HG02973 (cell line): ENCODE results near the gene PDSS2.
"Not testable (repeated sequence)": the region's sequence is repeated elsewhere in the genome, so short reads cannot be mapped to it uniquely, and the experiment has no call there.

ENCODE experiments used
- ATAC-seq: cut with Tn5 transposase; IDR thresholded peaks from one replicate; pipeline ENCODE4 v1.9.1; 2021; ENCODE audit warnings: moderate library complexity; ENCODE audit not compliant: unreplicated experiment

PDSS2 gene

DNA sequence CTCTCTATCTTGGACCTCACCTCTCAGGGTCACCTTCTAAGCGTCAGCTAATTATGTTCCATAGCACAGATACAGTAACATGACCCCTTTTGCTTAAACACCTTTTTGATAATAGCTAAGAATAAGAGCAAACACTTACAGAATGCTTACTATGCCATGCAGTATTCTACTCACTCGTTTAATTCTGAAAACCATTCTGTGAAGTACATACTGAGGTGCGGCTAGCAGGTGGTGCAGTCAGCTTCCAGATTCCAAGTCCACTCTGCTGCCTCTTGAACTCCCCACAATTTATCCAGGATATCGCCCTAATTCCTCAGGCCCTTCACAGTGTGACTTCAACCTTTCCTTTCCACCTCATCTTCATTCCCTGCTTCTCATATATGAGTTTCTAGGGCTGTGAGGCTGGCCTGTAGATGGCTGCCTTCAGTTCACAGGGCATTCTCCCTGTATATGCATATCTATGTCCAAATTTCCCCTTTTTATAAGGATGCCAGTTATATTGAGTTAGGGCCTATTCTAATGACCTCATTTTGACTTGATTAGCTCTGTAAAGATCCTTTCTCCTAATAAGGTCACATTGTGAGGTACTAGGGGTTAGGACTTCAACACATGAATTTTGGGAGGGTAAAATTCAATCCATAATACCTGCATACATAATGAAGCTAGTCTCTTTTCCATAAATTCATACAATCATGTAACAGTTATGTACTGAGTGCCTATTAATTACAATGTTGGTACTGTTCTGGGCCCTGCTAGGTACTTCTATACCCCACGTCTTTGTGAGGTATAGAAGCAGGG lies 130.1 kb downstream of the PDSS2 start:
- no peak for ATAC-seq

GRCh38 chr6:107328081-107328480 lies 131.3 kb downstream of the PDSS2 start:
- no peak for ATAC-seq

DNA sequence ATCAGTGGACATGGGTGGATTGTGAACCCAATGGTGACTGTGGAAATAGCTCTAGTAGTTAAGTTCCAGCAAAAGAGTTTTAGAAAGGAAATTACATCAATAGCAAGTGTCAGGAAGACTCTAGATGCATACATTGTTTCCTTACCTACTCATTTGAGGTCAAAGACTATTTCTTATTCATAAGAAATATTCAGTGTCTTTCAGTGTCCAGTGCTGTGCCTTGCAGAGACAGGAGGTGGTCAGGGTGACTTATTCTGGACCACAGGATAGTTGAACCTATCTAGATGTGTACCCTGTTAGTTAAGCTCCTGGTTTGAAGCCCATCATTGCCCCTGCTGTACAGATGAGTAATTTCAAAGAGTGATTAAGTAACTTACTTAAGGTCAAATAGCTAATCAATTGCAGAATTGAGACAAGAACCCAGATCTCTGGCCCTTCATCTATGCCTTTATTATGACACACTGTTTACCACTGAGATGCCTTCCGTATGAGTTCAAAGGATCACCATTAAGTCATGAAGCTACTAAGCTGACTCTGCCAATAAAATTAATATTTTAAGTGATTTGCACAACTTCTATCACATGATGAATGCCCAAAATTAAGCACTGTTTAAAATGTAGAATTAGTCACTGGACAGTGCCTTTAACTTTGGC lies 136.1 kb downstream of the PDSS2 start:
- no peak for ATAC-seq

- no peak for ATAC-seq
Observed at GRCh38 chr6:107321793-107322192, 137.6 kb downstream of the PDSS2 start.

DNA sequence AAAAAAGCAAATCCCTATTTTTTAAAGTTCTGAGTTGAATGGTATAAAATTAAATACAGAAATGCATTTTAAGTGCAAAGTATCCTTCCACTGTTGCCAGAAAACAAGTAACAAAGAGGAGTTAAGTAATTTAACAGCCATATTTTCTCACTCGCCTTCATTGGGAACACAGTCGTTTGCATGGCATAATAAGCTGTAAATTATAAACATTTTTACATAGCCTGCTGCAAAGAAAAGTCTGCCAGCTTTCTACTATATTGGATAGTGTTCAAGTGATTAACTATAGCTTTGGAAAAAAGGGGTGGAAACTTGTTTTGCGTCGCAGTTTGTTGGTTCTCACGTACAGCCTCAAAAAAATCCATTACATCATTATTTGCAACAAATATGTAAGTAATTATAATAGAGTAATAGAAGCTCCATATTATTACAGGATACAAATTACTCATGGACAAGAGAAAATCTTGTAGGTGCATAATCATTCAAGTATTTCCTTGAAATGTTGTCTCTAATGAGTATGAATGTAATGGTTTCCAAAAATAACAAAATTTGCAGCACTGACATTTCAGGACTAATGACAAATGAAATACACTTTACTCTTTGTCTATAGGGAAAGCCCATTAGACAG lies 139.3 kb downstream of the PDSS2 start:
- no peak for ATAC-seq

- no peak for ATAC-seq
Observed at GRCh38 chr6:107318100-107318736, 141.1 kb downstream of the PDSS2 start.

DNA sequence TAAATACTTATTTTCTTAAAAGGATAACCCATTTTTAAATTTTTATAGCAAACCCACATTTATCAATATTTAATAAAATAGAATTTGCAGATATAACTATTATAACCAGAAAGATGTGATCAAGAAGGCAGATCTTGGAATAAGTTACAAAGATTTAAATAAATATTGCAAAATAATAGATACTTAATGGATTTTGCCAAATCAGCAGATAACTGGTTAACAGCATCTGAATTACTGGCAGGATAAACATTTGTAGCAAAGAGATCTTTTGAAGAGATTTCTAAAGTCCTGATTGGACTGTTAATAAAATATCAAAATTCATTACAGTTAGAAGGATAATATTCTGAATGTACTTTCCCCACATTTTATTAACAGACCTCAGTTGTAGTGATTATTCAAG lies 144.2 kb downstream of the PDSS2 start:
- no peak for ATAC-seq

DNA sequence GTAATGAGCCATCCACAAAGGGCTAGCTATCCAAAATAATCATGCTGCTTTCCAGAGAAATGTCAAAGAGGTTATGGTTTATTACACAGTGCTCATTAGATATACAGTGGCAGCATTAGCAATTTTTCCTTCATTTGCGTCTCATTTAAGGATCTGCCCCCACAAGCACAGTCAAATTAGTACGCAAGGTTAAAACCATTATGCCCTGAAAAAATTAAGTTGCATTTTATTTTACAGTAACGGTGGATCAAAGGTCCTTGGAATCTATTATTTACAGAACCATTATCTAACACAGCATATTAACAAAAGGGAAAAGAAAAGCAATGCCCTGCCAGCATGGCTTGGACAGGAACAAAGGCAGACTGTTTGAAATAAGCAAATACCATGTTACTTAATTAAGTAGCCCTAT lies 144.8 kb downstream of the PDSS2 start:
- no peak for ATAC-seq

DNA sequence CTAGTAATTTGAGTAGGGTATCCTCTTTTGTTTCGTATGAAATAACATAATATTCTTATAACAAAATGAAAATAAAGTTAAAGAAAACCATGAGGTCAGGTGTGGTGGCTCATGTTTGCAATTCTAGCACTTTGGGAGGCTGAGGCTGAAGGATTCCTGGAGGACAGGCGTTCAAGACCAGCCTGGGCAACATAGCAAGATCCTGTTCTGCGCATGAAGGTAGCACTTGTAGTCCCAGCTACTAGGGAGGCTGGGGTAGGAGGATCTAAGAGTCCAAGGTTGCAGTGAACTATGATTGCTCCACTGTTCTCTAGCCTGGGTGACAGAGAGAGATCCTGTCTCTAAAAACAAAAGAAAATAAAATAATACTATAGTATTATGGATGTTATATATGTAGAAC lies 145.6 kb downstream of the PDSS2 start:
- no peak for ATAC-seq

DNA sequence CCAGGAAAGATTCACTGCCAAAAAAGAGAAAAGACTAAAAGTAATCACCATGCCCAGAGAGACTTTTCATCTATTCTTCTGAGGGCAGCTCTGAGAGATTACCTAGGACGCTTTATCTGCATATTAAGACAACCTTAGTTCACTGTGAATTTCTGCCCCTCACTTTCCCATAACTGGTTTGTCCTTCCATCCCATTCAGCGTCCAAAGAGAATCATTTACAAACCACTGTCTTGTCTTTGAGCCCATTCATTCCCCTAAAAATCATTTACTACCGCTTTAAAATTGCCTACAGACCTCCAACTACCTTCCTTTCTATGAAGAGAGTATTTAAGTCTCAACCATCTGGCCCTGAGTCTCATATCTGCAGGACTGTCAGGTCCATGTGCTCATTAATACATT lies 149.0 kb downstream of the PDSS2 start:
- no peak for ATAC-seq

DNA sequence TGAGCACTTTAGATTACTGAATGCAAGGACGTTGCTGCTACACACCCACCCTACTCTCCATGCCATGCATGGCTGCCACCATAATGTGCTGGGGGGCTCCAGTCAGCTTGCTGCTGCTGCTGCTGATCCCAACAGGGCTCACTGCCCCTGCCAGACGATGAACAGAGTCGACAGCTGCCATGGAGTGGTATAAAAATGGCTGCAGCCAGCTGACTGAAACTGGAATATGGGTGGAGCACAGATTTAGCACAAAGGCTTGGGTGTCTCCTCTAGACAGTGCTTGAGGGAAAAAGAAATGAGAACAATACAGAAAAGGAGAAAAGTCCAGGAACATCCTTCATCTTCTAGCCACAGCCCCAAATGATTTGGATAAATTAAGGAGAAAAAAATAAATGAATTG lies 150.7 kb downstream of the PDSS2 start:
- ATAC-seq, result no peak

GRCh38 chr6:107305994-107306393 lies 153.4 kb downstream of the PDSS2 start:
- not testable (repeated sequence) for ATAC-seq

- ATAC-seq, result no peak
Observed at GRCh38 chr6:107305391-107305790, 154.0 kb downstream of the PDSS2 start.

GRCh38 chr6:107304421-107305025 lies 154.8 kb downstream of the PDSS2 start:
- no peak for ATAC-seq

- no peak for ATAC-seq
Observed at GRCh38 chr6:107293350-107293749, 166.0 kb downstream of the PDSS2 start.

DNA sequence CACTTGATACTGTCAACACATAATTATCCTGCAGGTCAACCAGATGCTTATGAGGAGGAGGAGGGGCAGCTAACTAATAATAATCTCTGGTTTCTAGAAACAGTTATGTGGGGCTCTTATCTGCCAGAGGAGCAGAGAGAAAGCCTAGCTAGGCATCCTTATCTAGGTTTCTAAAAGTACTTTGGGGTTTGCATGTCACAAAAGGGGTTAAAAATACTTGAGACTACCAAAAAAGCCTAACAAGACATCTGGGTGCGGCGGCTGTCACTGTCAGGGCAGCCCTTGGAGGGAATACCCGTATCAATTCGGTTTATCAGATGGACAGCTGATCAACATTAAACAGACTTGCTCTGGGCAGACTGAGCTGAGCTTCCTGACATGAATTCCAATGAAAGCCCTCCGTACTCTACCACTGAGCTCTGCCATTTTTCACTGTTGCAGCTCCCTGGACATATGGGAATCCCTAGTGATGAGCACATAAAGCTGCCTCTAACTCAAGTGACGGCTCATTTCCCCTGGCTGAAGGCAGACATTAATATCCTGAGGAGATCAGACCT lies 166.6 kb downstream of the PDSS2 start:
- ATAC-seq, result no peak

DNA sequence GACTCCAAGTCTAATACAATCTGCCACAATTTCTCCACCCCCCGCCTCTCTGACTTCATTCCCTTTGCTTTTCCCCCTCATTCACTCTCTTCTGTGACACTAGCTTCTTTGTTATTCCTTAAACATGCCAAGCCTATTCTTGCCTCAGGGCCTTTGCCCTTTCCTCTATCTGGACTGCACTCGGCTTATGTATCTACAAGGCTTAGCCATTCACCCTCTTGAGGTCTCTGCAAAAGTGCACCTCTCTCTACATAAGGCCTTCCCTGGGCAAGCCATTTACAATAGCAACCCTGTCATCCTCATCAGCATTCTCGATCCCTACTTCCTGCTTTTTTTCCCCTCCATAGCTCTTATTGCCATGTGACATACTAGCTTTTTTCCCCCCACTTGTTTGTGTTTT lies 168.9 kb downstream of the PDSS2 start:
- ATAC-seq, result no peak

DNA sequence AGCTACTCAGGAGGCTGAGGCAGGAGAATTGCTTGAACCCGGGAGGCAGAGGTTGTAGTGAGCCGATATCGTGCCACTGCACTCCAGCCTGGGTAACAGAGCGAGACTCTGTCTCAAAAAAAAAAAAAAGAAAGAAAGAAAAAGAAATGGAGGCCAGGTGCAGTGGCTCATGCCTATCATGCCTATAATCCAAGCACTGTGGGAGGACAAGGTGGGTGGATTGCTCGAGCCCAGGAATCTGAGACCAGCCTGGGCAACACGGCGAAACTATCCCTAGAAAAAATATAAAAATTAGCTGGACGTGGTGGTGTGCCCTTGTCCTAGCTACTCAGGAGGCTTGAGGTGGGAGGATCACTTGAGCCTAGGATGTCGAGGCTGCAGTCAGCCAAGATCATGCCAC lies 170.1 kb downstream of the PDSS2 start:
- not testable (repeated sequence) for ATAC-seq

DNA sequence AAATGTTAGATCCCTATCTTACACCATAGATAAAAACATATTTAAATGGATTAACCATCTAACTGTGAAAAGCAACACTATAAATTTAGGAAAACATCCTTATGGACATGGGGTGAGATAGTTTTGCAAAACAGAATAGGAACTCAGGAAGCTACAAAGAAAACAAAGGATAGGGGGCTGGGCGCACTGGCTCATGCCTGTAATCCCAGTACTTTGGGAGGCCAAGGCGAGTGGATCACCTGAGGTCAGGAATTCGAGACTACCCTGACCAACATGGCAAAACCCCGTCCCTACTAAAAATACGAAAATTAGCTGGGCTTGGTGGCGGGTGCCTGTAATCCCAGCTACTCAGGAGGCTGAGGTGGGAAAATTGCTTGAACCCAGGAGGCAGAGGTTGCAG lies 173.7 kb downstream of the PDSS2 start:
- not testable (repeated sequence) for ATAC-seq

GRCh38 chr6:107284805-107285204 lies 174.6 kb downstream of the PDSS2 start:
- ATAC-seq, result no peak

DNA sequence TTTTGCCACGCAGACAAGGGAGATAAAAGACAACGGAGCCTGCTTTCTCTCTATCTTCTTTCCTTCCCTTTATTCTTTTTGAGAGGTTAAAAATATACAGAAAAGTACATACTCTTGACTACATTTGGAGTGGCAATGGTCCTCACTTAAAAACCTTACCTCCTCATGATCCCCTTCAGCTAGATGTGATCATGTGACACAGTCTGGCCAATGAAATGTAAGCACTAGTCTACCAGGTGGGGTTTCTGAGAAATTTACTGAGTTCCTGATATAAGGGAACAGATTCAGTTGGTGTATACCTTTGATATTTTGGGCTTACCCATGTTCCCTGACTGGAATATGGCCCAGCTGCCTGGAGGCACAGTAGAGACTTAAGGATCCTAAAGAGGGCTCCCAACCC lies 178.6 kb downstream of the PDSS2 start:
- no peak for ATAC-seq
